GM21515 (cell line): ENCODE data around the gene PCDHGA11.
"Not testable (repeated sequence)": the region's sequence is repeated elsewhere in the genome, so short reads cannot be mapped to it uniquely, and the experiment has no call there.

Experiments
- ATAC-seq: cut with Tn5 transposase; IDR thresholded peaks from one replicate; pipeline ENCODE4 v1.9.1; 2021; ENCODE audit not compliant: unreplicated experiment

PCDHGA11 gene

DNA sequence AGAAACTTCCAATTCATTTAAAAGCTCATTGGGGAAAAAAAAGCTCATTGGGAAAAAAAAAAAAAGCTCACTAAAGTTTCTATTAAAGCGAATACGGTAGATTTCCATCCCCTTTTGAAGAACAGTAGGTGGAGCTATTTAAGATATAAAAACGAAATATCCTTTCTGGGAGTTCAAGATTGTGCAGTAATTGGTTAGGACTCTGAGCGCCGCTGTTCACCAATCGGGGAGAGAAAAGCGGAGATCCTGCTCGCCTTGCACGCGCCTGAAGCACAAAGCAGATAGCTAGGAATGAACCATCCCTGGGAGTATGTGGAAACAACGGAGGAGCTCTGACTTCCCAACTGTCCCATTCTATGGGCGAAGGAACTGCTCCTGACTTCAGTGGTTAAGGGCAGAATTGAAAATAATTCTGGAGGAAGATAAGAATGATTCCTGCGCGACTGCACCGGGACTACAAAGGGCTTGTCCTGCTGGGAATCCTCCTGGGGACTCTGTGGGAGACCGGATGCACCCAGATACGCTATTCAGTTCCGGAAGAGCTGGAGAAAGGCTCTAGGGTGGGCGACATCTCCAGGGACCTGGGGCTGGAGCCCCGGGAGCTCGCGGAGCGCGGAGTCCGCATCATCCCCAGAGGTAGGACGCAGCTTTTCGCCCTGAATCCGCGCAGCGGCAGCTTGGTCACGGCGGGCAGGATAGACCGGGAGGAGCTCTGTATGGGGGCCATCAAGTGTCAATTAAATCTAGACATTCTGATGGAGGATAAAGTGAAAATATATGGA lies 9.7 kb downstream of the PCDHGA11 start, which contains the start of gene PCDHGA12:
PCDHGA12 (plus strand) TSS at position 176 of the 782 bp plus-strand sequence; CDS start at position 429, 253 bp downstream.
- peak; percentile 88 for ATAC-seq

- ATAC-seq: peak; percentile 44
Observed at GRCh38 chr5:141431286-141431685, 10.4 kb downstream of the PCDHGA11 start.

GRCh38 chr5:141432308-141432707 lies 11.5 kb downstream of the PCDHGA11 start:
- not testable (repeated sequence) for ATAC-seq

GRCh38 chr5:141432726-141433125 lies 11.9 kb downstream of the PCDHGA11 start:
- not testable (repeated sequence) for ATAC-seq

DNA sequence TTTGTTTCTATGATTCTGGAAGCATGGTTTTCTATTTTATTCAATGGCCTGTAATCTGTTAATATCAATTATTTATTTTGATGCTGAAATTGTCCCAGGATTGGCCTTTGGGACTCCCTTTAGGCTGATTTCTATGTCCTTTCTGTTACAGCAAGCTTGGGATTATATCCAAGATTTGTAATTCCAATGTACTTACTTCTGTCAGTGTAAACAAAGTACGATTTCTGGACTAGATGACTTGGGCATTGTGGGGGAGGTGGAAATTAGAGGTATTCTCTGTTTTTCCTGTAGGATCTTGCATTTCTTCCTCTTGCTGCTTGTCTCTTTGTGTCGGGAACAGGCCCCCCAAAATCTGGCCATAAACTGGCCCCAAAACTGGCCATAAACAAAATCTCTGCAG lies 13.2 kb downstream of the PCDHGA11 start:
- no peak for ATAC-seq

GRCh38 chr5:141437221-141437620 lies 16.4 kb downstream of the PCDHGA11 start:
- ATAC-seq: no peak

DNA sequence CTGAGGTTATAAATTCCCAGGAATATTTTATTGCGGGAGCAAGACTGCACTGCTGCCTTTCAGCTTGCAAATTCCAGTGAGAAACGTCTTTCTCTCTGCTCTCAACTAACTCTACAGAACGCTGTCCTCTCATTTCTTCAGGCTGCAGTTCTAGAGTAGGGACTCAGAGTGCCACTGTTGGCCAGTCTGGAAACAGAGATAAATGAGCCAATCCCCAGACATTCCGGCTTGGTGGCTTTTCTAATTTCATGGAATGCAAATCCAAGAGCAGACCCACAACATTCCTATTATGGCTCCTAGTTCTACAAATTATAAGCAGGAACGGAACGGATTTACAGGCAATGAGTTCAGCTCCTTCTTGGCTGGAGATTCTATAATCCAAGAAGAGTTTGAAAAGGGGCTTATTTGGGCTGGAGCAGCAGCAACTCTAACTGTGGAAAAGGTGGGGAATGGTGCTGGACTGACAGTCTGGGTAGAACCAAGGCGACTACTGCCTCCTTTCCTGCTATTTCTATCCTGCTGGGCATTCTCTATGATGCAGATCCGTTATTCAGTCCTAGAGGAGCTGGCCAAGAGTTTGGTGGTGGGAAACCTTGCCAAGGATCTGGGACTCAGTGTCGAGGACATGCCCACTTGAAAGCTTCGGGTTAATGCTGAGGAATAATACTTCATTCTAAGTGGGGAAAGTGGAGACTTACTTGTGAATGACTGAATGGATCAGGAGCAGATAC lies 18.7 kb downstream of the PCDHGA11 start:
- ATAC-seq: no peak

DNA sequence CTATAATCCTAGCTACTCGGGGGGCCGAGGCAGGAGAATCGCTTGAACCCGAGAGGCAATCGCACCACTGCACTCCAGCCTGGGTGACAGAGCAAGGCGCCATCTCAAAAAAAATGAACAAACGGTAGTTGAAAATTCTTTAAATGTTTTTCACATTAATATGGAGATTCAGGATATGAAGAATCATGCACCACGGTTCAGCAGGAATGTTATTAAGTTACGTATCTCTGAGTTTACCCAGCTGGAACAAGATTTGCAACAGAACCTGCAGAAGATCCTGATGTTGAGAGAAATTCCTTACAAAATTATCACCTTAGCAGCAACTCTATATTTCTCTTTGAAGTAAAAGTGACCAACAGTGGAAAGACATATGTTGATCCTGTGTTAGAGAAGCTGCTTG lies 19.5 kb downstream of the PCDHGA11 start:
- no peak for ATAC-seq

DNA sequence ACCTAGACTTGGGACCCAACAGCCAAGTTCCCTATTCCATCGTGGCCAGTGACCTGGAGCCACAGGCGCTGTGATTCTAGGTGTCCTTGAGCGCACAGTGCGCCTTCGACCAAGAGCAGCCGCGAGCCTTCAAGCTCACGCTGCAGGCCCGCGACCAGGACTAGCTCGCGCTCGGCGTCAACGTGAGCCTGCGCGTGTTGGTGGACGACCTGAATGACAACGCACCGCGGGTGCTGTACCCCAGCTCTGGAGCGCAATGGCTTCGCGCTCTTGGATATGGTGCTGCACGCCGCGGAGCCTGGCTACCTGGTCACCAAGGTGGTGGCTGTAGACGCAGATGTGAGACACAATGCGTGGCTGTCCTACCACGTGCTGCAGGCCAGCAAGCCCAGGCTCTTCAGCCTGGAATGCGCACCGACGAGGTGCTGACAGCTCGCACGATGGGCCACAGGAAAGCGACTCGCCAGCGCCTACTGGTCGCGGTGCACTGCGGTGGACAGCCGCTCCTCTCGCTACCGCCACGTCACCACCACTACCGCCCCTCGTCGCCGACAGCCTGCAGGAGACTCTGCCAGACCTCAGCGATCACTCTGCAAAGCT lies 20.8 kb downstream of the PCDHGA11 start:
- ATAC-seq: no peak

GRCh38 chr5:141465351-141465750 lies 44.5 kb downstream of the PCDHGA11 start:
- no peak for ATAC-seq
